Hematopoietic multipotent progenitor cell treated with erythropoietin and hydrocortisone succinate and interleukin-3 and kit ligand, for 15 days (in vitro differentiated cells): ENCODE measurements around the gene MAPKBP1.

ENCODE experiments used
- DNase-seq: peaks from one replicate; pipeline ENCODE4 v3.0.0-alpha.2; 2015; ENCODE audit warnings: low spot score

Gene MAPKBP1

GRCh38 chr15:41788262-41788661 is 14.0 kb downstream of the MAPKBP1 start:
- DNase-seq: no peak

- no peak for DNase-seq
These were observed 15.0 kb downstream of the MAPKBP1 start for GRCh38 chr15:41789236-41789635.

GRCh38 chr15:41789662-41790061 is 15.4 kb downstream of the MAPKBP1 start:
- no peak for DNase-seq

GRCh38 chr15:41790169-41790568 is 15.9 kb downstream of the MAPKBP1 start:
- no peak for DNase-seq

GRCh38 chr15:41790756-41791546 is 16.7 kb downstream of the MAPKBP1 start:
- DNase-seq: no peak

GRCh38 chr15:41791547-41791937 is 17.3 kb downstream of the MAPKBP1 start:
- no peak for DNase-seq

- no peak for DNase-seq
These were observed 17.8 kb downstream of the MAPKBP1 start for GRCh38 chr15:41792000-41792637.

- DNase-seq: no peak
These were observed 19.8 kb downstream of the MAPKBP1 start for GRCh38 chr15:41794081-41794480.

GRCh38 chr15:41795996-41796856 is 21.9 kb downstream of the MAPKBP1 start:
- DNase-seq: no peak

GRCh38 chr15:41797201-41797944 is 23.1 kb downstream of the MAPKBP1 start:
- no peak for DNase-seq

GRCh38 chr15:41798607-41799487 is 24.6 kb downstream of the MAPKBP1 start:
- DNase-seq: no peak

- DNase-seq: no peak
These were observed 25.2 kb downstream of the MAPKBP1 start for GRCh38 chr15:41799488-41799805.

GRCh38 chr15:41801185-41801584 is 26.9 kb downstream of the MAPKBP1 start:
- DNase-seq: no peak

GRCh38 chr15:41801850-41802455 is 27.7 kb downstream of the MAPKBP1 start:
- no peak for DNase-seq

- DNase-seq: no peak
These were observed 30.1 kb downstream of the MAPKBP1 start for GRCh38 chr15:41804361-41804760.

GRCh38 chr15:41804916-41805666 is 30.8 kb downstream of the MAPKBP1 start:
- no peak for DNase-seq

GRCh38 chr15:41805711-41806110 is 31.4 kb downstream of the MAPKBP1 start:
- no peak for DNase-seq

GRCh38 chr15:41806291-41807181 is 32.3 kb downstream of the MAPKBP1 start:
- DNase-seq: no peak

- DNase-seq: no peak
These were observed 34.8 kb downstream of the MAPKBP1 start for GRCh38 chr15:41809121-41809520.
